Epithelial cell of esophagus (primary cell): ENCODE data around the gene ZNF699.
"Not testable (repeated sequence)": the region's sequence is repeated elsewhere in the genome, so short reads cannot be mapped to it uniquely, and the experiment has no call there.

Source experiments
- DNase-seq: peaks from one replicate; pipeline ENCODE4 v3.0.0; 2010; ENCODE audit warnings: low read depth
- H3K4me3 ChIP-seq: 2 replicates; pipeline ENCODE4 v1.5.1; 2011; ENCODE audit warnings: mild to moderate bottlenecking, low read length, control low read depth
- TF ChIP-seq, protein P1 (sequence below): IDR thresholded peaks from 2 replicates; pipeline ENCODE4 v1.5.1; 2011; ENCODE audit warnings: low read depth, mild to moderate bottlenecking, low read length, control low read depth, inconsistent platforms; ENCODE audit not compliant: insufficient read depth; ENCODE audit errors: missing control alignments

The ZNF699 gene

GRCh38 chr19:9342610-9343304 lies 33.1 kb upstream of the ZNF699 start:
- H3K4me3 ChIP-seq = no peak overlapping the region
- no peak for DNase-seq
- TF ChIP-seq, protein P1, sequence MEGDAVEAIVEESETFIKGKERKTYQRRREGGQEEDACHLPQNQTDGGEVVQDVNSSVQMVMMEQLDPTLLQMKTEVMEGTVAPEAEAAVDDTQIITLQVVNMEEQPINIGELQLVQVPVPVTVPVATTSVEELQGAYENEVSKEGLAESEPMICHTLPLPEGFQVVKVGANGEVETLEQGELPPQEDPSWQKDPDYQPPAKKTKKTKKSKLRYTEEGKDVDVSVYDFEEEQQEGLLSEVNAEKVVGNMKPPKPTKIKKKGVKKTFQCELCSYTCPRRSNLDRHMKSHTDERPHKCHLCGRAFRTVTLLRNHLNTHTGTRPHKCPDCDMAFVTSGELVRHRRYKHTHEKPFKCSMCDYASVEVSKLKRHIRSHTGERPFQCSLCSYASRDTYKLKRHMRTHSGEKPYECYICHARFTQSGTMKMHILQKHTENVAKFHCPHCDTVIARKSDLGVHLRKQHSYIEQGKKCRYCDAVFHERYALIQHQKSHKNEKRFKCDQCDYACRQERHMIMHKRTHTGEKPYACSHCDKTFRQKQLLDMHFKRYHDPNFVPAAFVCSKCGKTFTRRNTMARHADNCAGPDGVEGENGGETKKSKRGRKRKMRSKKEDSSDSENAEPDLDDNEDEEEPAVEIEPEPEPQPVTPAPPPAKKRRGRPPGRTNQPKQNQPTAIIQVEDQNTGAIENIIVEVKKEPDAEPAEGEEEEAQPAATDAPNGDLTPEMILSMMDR = no peak

GRCh38 chr19:9329999-9330398 lies 20.4 kb upstream of the ZNF699 start:
- H3K4me3 ChIP-seq = no peak overlapping the region
- TF ChIP-seq, protein P1 = no peak
- no peak for DNase-seq

- DNase-seq = no peak
- peak overlapping the region; percentile 72 for H3K4me3 ChIP-seq
- TF ChIP-seq, protein P1 = no peak
These were observed 14.9 kb upstream of the ZNF699 start for GRCh38 chr19:9324584-9324962.

DNA sequence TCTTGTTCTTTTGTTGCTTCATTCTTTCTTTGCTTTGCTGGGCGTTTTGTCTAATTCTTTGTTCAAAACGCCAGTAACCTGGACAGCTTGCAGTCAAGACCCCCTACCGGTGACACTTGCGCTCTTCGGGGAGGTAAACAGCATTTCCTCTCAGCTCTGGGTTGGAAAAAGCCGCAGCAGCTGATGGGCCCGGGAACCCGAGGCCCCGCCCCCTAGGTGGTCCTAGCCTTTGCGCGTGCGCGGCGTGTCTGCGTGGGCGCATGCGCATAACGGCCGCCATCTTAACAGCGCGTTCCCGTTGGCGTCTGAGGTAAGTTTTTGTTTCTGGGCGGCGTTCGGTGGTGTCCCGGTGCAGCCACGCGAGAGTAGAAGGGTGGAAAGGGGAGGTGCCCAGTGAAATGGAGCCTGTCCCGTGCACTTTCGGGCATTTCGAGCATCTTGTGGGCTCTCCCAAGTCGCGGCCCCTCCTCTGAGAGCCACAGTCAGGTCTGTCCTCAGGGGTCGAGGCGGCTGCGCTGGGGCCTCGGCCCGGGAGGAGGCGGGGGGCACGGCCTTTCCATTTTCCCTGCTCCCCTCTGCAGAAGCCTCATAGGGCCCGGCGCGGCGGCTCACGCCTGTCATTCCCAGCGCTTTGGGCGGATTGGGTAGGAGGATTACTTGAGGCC lies 14.4 kb upstream of the ZNF699 start, which contains the start of gene ZNF559:
TSS of gene ZNF559 (plus strand) at position 261 of the 665 bp plus-strand sequence. CDS start 14,371 bp downstream, outside the sequence.
- TF ChIP-seq, protein P1 = no peak
- H3K4me3 ChIP-seq = peak within 1 kb of the TSS; percentile 72
- DNase-seq = peak; percentile 95

GRCh38 chr19:9323557-9323918 lies 13.9 kb upstream of the ZNF699 start:
- peak overlapping the region; percentile 72 for H3K4me3 ChIP-seq
- TF ChIP-seq, protein P1 = no peak
- DNase-seq = peak; percentile 71

- not testable (repeated sequence) for DNase-seq, H3K4me3 ChIP-seq
These were observed 12.6 kb upstream of the ZNF699 start for GRCh38 chr19:9322201-9322600.

GRCh38 chr19:9321756-9322155 lies 12.1 kb upstream of the ZNF699 start:
- DNase-seq, H3K4me3 ChIP-seq: not testable (repeated sequence)

- H3K4me3 ChIP-seq = no peak overlapping the region
- DNase-seq = no peak
- TF ChIP-seq, protein P1 = no peak
These were observed 11.7 kb upstream of the ZNF699 start for GRCh38 chr19:9321338-9321737.
